HFFc6 (cell line): ENCODE data around the gene ANOS1. TPM values are rescaled to one million over a fixed set of nuclear protein-coding genes. Genes with fewer than 3 reads are reported as not detected.

ENCODE experiments used
- DNase-seq: peaks from one replicate; pipeline ENCODE4 v3.0.0-alpha.2; 2018
- H3K27ac Mint-ChIP-seq: 2 replicates; pipeline ENCODE4 v1.8.0; 2020; ENCODE audit warnings: mild to moderate bottlenecking, mixed read lengths
- H3K27me3 Mint-ChIP-seq: 2 replicates; pipeline ENCODE4 v1.8.0; 2021; ENCODE audit warnings: mild to moderate bottlenecking, moderate library complexity, mixed read lengths; ENCODE audit not compliant: insufficient read depth
- H3K36me3 Mint-ChIP-seq: 2 replicates; pipeline ENCODE4 v1.8.0; 2021; ENCODE audit warnings: low read depth, mixed read lengths
- H3K4me1 Mint-ChIP-seq: 2 replicates; pipeline ENCODE4 v1.8.0; 2020; ENCODE audit warnings: low read depth, mixed read lengths
- H3K4me3 Mint-ChIP-seq: 2 replicates; pipeline ENCODE4 v1.8.0; 2020; ENCODE audit warnings: mild to moderate bottlenecking, moderate library complexity, mixed read lengths
- H3K9me3 Mint-ChIP-seq: 2 replicates; pipeline ENCODE4 v1.8.0; 2020; ENCODE audit warnings: mild to moderate bottlenecking, mixed read lengths
- CTCF ChIP-seq: fragments of 200-600 bp; sonication (generic); IDR thresholded peaks from 2 replicates; pipeline ENCODE4 v1.5.0; 2021; ENCODE audit warnings: antibody characterized with exemption, mild to moderate bottlenecking
- total RNA-seq, 6 experiments: library from RNA; stranded (reverse); fragmentation: NEBNext Ultra II Directional; extraction: Animal tissue kit (Norgen Biotek cat#: 25700); gene quantifications; 2 replicates in 1 of 6; 3 replicates in 5 of 6; pipeline ENCODE4 v1.2.3, GENCODE V29; 2021

The ANOS1 gene
- total RNA-seq, 6 experiments from 2014 or later = 0.02 to 0.12 (median 0.07) TPM; not detected in 3

DNA sequence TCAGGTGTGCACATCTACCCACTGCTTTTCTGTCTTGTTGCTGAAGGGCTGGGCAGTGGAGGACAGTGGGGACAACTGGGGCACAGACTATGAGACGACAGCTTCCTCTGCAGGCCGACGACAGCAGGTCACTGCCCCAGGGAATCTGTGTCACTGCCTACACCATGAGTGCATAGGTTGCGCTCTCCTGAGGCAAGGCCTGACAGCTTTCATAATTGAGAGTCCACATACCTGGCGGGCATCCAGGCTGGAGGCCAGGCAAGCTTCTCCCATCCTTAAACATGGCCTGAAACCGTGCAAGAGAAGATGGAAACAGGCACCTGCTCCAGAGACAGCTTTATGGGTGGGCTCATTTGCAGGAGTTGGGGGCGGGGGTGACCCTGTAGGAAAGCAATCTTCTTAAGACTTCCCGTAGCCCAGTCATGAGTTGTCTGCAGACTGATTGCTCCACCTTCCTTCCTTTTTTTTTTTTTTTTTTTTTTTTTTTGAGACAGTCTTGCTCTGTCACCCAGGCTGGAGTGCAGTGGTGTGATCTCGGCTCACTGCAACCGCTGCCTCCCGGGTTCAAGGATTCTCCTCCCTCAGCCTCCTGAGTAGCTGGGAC is 2.9 kb downstream of the ANOS1 start:
- Mint-ChIP-seq H3K27ac (no peak overlapping the region), H3K9me3 (no peaks in the 10 kb centered on the region), H3K27me3 (peaks cover 13% of the 10 kb centered on the region), H3K4me1 (no peaks in the 10 kb centered on the region; the same call in 1 of the 2 replicates), H3K36me3 (no peaks in the 10 kb centered on the region), H3K4me3 (no peak overlapping the region)
- DNase-seq = no peak
- TF ChIP-seq CTCF = no peak

DNA sequence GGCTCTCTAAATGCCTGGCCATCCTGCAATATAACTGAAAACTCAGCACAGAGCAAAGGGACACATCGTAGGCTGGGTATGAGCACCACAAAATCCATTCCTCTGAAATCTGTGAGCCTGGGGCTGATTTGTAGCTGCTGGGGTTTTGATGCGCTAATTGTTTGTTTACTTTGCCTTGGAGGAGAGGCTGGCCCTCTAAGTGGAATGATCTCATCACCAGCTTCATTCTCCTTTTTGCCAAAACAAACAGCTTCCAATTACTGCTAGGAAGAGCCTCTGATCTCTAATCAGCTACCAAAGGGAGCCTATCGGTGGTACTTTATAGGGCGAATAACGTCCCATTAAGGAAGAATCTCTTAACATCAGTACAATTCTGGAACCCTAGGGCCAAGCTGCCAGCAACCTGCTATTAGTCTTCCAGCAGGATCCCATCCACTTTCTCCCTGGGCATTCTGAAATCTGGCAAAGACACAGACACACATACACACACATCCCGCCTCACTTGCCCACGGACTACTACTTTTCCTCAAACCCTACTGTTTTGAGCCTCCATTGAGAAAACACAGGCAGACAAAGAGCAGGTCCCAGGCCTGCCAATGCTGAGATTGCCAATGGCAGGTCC is 5.8 kb downstream of the ANOS1 start:
- no peak for TF ChIP-seq CTCF
- peak; percentile 36 for DNase-seq
- no peaks in the 10 kb centered on the region; the same call in 1 of the 2 replicates for H3K4me1 Mint-ChIP-seq
- H3K9me3 Mint-ChIP-seq = no peaks in the 10 kb centered on the region
- peaks cover 10% of the 10 kb centered on the region for H3K27me3 Mint-ChIP-seq
- no peak overlapping the region for H3K27ac Mint-ChIP-seq
- no peaks in the 10 kb centered on the region for H3K36me3 Mint-ChIP-seq
- no peak overlapping the region for H3K4me3 Mint-ChIP-seq

- no peak for TF ChIP-seq CTCF
- no peak overlapping the region for H3K4me3 Mint-ChIP-seq
- H3K9me3 Mint-ChIP-seq = no peaks in the 10 kb centered on the region
- no peak overlapping the region for H3K27ac Mint-ChIP-seq
- no peaks in the 10 kb centered on the region; the same call in 1 of the 2 replicates for H3K4me1 Mint-ChIP-seq
- H3K36me3 Mint-ChIP-seq = no peaks in the 10 kb centered on the region
- H3K27me3 Mint-ChIP-seq = peaks cover 5% of the 10 kb centered on the region
- no peak for DNase-seq
Measured at GRCh38 chrX:8724300-8724699, 7.6 kb downstream of the ANOS1 start.

DNA sequence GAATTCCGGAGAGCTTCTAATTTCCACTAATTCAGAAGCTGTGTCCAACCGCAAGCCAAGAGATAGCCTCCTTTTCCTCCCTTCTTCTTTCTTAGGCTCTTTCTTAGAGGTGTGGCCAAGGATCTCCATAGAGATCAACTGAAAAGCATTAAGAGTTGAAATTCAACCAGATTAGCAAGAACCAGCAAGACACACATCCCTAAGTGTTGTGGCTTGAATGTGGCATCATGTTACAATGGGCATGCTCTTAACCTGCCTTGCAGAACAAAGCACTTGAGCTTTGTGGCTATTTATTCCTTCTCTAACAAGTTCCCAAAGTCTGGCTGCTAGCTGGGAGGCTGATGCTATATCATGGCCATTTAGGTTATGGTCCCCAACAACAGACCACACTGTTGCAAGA is 10.4 kb downstream of the ANOS1 start:
- no peak for TF ChIP-seq CTCF
- no peak overlapping the region for H3K4me3 Mint-ChIP-seq
- H3K27me3 Mint-ChIP-seq = peaks cover 4% of the 10 kb centered on the region; the same call in 1 of the 2 replicates
- H3K36me3 Mint-ChIP-seq = no peaks in the 10 kb centered on the region
- no peak for DNase-seq
- no peaks in the 10 kb centered on the region for H3K9me3 Mint-ChIP-seq
- no peak overlapping the region for H3K27ac Mint-ChIP-seq
- H3K4me1 Mint-ChIP-seq = no peaks in the 10 kb centered on the region; the same call in 1 of the 2 replicates

- no peak overlapping the region for H3K27ac Mint-ChIP-seq
- no peaks in the 10 kb centered on the region for H3K4me1 Mint-ChIP-seq
- no peak for DNase-seq
- no peak for TF ChIP-seq CTCF
- H3K4me3 Mint-ChIP-seq = no peak overlapping the region
- no peaks in the 10 kb centered on the region for H3K36me3 Mint-ChIP-seq
- H3K9me3 Mint-ChIP-seq = no peaks in the 10 kb centered on the region
- no peaks in the 10 kb centered on the region; the same call in 1 of the 2 replicates for H3K27me3 Mint-ChIP-seq
Measured at GRCh38 chrX:8720136-8720535, 11.8 kb downstream of the ANOS1 start.
